A673 (cell line): ENCODE results near the gene RAB1B.

ENCODE experiments used
- EZH2 ChIP-seq: fragments of 200-600 bp; sonication (generic); IDR thresholded peaks from 2 replicates; pipeline ENCODE4 v1.6.1; 2017; ENCODE audit warnings: borderline replicate concordance, low read depth, mild to moderate bottlenecking, mixed read lengths, antibody characterized with exemption, low read length; ENCODE audit not compliant: poor library complexity, severe bottlenecking
- TF ChIP-seq, protein P1 (sequence below): fragments of 300-800, 200-600 bp; sonication (generic); conservative IDR thresholded peaks from 2 replicates; pipeline ENCODE4 v1.5.1; 2017; ENCODE audit warnings: low read depth, mild to moderate bottlenecking, antibody characterized with exemption, low read length, moderate library complexity, mixed read lengths

DNA sequence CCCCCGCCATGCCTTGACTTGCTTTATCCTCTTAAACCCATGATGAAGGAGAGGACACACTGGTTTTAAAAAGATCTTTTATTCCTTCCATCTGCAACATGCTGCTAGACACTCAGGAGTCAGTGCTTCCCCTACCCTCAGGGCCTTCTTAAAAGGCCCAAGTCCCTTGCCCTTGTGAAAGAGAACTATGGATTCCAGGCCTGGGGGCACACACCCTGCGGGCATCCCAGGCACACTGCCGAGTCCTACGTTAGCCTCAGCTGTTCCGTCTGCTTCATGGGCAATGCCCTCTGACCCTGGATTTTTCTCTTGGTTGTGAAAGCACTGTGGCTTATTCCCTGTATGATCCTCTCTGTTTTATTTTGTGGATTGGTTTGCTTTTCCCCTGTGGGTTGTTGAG, 35.1 kb upstream of the RAB1B start:
- TF ChIP-seq, protein P1, sequence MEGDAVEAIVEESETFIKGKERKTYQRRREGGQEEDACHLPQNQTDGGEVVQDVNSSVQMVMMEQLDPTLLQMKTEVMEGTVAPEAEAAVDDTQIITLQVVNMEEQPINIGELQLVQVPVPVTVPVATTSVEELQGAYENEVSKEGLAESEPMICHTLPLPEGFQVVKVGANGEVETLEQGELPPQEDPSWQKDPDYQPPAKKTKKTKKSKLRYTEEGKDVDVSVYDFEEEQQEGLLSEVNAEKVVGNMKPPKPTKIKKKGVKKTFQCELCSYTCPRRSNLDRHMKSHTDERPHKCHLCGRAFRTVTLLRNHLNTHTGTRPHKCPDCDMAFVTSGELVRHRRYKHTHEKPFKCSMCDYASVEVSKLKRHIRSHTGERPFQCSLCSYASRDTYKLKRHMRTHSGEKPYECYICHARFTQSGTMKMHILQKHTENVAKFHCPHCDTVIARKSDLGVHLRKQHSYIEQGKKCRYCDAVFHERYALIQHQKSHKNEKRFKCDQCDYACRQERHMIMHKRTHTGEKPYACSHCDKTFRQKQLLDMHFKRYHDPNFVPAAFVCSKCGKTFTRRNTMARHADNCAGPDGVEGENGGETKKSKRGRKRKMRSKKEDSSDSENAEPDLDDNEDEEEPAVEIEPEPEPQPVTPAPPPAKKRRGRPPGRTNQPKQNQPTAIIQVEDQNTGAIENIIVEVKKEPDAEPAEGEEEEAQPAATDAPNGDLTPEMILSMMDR: no peak
- TF ChIP-seq EZH2: no peak
